Effector CD4-positive, alpha-beta T cell (primary cell): ENCODE data around the gene AGAP1.

Experiments
- DNase-seq: peaks from one replicate; pipeline ENCODE4 v3.0.0-alpha.2; 2020

Gene AGAP1

DNA sequence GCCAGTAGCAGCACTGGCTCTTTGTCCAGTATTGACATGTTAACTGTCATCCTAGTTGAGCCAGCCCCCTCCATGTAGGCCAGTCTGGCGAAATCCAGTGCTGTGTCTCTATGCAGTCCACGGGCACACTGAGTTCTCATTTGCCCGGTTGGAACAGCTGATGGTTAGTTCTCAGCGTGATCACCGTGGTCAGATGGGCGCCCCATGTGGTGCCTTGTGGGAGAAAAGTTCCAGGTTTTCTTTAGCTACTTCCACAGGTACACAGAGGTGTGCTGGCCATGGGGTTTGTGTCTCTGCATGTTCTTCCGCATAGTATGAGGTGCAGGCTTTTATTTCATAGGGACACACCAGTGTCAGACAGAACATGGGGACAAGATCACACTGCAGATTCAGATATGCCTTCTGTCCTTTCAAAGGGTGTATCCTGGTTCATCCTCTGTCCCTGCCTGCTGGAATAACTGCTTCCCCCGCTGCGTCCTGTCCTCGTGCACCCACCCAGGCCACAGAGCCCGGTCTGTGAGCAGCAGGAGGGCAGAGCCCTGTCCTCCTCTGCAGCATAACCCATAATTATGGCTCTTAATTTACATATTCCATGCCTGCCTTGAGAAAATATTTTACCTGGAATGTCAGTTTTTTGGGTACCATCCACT, 340.3 kb downstream of the AGAP1 start:
- DNase-seq: no peak

DNA sequence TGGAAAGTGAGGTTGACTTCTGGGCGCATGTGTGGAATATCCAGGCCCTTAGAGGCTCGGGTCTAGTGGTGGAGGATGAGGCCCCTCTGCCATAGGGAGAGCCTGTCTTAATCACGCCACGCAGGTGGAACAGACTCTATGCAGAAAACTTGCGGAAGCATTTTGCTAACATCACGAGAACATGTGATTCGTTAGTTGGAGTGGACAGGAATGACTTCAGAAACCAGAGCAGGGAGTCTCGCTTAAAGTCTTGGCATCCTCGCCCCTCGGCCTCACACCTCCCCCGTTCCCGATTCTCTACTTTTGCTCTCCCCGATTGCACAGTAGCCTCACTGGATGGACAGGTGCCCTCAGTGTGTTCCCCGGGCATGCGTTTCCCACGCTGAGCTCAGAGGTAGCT, 340.9 kb downstream of the AGAP1 start:
- DNase-seq: no peak

DNA sequence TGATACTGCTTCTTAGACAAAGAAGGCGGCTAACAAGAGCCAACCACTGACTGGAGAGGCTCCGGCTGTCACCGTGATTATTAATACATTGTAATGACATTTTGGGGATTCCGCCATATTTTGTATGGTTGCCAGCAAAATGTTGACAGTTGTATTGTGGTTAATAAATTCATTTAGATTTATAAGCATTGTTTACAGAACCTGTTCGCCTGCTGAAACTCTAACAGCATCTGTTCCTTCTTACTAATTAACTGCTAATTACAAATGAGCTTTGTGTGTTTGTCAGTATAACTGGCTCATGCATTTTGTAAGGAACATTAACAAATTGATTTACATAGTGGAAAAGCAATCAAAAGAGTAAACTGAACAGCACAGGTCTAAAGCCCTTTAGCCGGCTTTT, 342.0 kb downstream of the AGAP1 start:
- DNase-seq: no peak

DNA sequence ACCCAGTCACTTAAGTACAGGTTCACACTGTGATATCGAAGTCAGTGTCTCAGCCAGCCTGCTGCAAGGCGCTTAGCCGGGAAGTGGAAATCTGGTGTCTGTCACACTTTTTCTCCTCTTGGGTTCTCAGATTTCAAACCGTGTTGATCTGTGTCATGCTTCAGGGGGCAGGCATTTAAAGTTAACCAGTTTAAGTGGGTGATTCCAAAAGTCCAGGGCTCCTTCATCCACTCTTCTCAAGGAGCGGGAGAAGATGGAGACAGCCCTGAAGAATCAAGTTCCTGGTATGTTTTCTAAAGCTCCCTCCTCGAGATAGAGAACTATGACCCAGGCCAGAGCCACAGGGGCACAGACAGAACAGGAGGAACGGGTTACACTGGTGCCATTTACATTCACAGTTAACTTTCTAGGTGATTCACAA, 342.7 kb downstream of the AGAP1 start:
- no peak for DNase-seq

DNA sequence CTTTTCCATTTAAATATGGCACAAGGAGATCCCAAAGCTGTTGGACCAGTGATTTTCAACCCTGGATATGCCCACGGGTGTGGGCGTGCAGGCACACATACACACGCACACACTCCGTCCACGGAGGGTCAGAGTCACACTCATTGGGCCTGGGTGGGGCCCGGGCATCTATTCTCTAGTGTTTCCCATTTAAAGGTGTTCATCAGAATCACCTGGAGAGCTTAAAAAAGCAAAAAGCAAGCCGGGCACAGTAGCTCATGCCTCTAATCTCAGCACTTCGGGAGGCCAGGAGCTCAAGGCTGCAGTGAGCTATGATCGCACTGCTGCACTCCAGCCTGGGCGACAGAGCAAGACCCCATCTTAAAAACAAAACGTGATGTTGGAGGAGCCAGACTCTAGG, 345.4 kb downstream of the AGAP1 start:
- no peak for DNase-seq

DNA sequence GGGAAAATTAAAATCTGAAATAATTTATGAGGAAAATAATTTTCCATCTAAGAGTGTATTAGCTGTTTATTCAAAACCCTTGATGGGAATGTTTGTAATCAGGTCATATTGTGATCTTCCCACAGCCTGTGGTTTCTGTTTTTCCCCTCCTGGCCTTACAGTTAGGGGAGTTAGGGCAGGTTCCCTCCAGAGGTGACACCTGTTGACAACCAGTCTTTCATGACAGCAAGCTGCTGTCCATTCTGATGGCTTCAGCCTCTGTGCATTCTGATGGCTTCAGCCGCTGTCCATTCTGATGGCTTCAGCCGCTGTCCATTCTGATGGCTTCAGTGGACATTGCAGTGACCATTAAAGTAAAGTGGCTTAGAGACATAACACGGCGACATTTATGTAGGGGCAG, 346.1 kb downstream of the AGAP1 start:
- DNase-seq: no peak

DNA sequence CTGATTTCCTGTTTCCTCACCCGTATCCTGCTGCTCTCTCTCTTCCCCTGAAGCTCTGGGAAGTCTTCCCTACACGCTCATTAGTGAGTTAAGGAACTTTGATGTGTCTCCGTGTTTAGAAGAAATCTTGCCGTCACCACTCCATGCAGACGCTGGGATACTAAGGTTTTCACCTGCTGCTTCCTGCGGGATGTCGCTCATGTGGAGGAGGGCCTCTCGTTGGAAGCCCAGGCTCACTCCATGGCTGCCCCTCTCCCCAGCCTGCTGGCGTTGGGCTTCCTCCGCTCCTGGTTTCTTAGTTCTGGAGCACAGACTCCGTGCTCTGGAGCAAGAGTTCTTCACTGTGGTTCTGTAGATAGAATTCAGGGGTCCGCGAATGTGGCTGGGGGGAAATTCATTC, 348.0 kb downstream of the AGAP1 start:
- DNase-seq: no peak

DNA sequence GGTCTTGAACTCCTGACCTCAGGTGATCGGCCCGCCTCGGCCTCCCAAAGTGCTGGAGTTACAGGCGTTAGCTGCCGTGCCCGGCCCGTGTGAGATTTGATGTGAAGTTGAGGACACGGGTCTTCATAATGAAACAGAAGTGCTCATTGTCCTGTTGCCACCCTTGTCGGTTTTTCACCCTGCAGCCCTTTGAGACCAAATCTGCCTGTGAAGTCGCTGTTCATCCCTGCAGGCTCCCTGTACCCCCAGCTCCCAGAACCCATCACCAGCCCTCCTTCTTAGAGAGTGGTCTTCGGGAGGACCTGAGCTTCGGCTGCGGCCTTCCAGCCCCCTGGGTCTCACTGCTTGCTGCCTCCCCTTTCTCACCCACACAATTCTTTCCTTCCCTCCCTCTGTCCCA, 349.1 kb downstream of the AGAP1 start:
- no peak for DNase-seq

DNA sequence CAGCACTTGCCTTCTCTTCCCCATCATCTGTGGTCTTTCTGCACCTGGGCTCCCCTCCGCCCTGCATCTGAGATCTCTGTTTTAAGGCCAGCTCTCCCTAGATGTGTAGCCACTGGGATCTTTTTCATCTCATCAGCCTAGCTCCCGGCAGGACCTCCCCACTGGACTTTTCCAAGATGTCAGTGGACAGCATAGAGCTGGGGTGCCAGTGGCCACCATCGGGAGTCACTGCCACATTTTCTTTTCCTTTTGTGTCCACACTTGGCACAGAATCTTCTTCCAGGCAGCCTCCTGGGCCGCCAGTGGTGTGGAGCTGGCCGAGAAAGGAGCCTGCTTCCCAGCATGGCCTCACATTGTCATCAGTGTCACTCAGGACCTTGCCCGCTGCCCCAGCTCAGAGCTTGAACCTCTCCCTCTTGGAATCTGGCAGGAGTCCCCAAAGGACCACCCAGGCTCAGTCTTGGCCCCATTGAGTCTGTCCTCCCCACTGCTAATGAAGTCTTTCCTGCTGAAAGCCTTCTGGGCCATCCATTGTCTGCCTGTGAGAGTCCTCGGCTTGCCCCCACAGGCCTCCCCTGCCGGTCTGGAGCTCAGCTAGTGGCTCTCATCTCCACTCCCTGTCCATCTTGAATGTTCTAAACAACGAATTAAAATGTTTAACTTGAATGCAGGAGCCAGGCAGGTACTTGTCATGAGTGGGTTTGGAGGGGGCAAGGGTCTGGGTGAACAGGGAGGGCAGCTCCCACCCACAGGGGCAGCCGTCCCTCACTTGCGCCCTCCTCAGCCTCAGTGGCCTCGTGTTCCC, 349.9 kb downstream of the AGAP1 start:
- no peak for DNase-seq

DNA sequence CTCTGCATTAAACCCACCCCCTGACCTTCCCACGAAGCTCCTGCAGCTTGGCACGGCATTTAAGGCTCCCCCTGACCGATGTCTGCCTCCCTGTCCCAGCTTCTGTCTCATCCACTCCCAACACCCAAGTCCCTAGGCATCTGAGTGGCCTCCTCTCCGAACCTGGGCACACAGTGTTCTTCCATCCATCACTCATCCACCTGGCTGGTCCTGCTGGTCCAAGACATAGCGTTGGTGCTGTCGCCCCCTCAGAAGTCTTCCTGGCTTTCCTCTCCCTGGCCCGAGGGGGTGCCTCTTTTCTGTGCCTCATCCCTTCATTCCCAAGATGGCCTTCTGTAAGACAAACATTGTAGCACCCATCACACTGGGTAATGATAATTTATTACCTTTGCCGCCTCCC, 350.7 kb downstream of the AGAP1 start:
- no peak for DNase-seq

DNA sequence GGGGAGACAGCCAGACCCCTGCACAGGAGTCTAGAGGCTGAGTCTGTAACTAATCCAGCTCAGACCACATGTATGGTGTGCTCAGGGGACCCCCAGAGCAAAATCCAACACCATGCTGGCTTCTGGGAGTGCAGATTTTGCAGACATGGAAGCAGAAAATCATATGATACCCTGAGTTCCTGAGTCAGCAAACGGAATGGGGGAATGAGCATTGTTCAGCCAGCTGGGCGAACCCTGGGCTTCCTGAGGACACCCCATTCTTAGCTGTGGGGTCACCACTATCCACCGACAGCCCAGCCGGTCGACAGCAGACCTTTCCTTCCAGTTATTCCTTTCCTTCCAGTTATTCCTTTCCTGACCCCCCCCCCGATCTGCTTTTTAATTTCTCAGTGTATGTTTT, 351.4 kb downstream of the AGAP1 start:
- no peak for DNase-seq

DNA sequence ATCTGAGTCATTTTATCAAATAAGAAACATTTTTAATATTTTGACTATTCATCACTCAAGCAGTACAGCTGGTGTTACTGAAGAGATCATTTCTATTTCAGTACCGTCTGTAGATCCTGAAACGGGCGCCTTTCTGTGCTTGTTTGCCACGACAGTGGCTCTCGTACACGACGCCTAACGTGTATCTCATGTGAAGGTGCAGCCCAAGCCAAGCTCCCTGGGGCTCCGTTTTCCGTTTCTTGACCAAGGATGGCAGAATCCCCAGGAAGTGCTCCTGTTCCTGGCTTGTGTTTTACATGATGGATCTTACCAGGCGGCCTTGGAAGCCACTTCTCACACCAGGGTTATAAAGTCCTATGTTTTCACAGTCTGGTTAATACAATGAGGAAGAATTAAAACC, 353.7 kb downstream of the AGAP1 start:
- DNase-seq: no peak

DNA sequence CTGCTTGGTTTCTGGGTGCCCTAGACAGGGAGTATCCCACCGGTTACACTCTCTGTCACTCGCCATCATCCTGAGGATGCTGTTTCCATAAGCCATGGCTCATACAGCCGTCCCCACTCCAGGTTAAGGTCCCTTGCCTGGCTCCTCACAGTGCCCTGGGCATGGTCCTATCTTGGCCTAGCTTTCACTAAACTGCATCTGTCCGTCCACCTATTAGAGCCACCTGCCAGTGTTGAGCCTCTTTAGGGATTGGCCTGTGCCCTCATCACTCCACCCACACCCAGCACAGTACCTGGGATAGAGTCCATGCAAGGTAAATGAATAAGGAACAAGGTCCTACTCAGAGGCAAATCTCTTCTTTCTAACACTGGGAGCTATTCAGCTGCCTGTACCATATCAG, 354.2 kb downstream of the AGAP1 start:
- no peak for DNase-seq

DNA sequence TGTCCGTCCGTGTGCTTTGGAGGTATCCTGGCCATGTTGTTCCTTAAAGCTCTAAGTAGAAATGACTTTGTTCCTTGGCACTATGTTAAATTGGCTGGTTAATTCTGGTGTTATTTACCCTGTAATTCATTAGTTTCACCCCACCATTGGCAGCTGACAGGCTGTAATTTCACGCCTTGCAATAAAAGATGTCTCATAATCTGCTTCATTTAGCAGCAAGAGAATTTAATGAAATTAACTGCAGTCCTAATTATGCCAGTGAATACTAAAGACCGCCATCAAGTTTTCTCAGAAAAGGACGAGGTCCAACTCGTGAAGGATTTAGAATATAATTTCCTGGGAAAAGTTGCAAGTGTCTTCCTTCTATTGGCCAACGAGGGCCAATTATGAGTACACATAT, 355.1 kb downstream of the AGAP1 start:
- DNase-seq: no peak

DNA sequence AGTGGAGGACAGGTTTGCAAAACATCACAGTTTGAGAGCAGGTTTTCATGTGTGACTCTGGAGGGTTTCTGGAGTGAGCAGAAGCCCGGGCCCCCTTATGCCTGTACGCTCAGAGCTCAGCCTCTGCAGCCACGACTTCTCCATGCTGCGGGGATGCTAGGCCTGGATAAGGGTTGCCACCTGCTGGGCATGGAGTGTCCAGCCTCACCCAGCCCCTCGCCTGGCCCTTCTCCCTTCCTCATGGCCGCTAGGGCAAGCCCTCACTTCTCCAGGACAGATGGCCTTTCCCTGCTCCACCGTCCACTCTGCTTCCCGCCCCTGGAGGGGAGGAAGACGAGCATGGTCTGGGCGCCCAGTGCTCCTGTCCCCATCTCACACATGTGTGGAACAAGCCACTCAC, 355.6 kb downstream of the AGAP1 start:
- no peak for DNase-seq

DNA sequence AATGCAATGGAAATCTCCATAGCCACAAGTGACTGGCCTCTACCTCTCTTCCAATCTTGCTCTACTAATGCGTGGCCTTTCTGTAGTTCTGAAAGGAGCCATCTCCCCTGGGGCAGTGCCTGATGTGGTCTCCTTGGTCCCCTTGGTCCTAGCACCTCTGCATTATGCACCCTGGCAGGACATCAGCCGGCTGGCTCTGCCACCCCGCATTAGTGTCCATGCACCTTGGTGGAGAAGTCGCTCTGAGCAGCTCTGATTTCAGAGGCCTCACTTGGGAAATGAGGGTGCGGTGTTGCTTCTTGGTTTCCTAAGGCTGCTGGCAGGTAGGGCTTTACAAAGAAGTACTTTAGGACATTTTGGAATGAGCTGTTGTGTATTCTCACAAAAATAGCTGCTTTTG, 356.4 kb downstream of the AGAP1 start:
- DNase-seq: no peak

DNA sequence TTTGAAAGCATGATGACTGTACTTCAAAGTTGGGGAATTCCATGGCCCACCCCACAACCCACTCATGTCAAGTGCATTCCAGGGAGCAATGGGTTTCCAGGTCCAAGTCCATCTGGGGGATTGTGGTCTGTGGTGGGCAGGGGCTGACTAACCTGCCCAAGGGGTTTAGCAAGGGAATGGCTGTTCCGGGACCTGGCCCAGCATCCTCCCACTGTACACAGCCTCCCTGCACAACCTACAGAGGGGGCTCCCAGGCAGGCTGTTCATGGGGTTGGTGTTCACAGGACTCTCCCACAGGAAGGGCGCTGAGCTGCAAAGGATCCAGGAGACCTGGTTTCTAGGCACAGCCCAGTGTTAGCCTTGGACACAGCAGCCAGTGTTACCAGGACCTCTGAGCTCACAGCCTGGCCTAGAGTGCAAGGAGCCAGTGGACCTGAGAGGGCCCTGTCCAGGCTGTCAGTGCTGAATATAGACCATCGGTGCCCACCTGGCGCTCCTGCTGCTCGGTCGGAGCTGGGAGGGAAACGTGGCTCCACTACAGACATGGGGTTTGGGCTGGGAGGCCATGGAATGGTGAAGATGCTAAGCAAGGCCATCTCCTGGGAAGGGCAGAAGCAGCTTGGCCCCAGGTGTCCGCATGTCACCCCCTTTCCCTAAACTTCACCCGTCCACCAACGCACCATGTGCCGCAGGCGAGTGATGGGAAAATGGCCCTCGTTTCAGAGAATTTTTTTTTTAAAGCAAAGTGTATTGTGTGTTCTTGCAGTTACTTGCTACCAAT, 357.1 kb downstream of the AGAP1 start:
- DNase-seq: no peak

DNA sequence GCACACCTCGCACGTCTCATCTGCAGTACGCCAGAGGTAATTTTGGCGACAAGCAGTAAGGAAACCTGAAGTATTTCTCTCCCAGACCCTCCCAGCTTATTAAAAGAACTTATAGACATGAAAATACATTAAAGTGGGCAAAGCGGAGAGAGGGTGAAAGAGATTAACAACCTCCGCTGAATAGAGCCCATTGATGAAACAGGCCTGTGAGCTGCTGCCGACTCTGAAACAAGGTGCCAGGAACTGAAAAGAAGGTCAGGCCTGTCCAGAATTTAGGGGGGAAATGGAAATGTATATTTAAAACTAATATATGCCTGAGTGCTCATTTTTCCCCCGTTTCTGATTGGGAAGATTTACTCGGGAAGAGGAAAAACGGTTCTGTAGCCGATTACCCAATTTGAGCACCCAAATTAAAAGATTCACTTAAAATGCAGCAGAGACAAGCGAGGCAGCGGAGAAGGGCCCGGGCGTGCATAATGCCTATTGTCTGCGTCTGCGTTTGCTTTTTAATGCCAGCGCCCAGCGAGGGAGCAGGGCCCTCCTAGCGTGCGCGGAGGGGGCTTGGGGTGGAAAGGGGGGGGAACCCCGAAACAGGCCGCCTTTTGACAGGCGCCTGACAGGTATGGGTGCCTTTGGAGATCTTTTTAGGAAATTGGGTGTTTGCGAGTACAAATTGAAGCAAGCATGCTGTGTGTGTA, 358.1 kb downstream of the AGAP1 start:
- DNase-seq: no peak

DNA sequence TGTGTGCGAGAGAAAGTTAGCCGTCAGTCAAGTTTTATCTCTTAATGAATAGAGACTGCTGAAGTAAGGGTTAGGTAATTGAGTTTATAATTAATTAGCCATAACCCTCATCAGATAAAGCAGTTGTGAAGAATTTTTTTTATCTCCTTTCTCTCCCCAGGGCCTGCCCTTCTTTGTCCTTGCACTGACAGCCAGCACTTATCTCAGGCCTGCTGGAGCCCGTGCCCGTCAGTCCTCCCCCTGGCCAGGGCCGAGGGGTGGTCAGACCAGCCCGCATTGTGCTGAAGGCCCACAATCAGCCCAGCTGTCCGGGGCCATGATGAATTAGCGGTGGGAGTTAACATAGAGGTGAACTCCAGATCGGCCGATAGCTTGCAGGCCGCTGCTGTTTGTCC, 358.7 kb downstream of the AGAP1 start:
- DNase-seq: no peak

DNA sequence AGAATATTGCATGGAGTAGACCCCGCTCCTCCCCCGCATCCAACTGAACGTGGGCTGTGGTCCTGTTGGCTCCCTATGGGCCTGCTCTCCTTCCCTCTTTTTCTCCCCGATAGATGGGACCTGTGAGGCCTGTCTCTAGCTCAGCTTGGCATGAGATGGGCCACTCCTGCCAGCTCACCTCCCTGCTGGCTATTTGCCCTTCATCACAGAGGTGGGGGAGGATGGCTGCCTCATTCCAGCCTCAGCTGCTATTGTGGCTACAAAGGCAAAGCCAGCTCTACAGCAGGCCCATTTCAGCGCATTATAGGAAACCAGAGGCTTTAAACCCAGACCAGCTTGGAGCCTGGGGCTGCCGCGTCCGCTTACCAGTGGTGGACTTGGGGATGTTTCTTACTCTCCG, 360.4 kb downstream of the AGAP1 start:
- DNase-seq: no peak

DNA sequence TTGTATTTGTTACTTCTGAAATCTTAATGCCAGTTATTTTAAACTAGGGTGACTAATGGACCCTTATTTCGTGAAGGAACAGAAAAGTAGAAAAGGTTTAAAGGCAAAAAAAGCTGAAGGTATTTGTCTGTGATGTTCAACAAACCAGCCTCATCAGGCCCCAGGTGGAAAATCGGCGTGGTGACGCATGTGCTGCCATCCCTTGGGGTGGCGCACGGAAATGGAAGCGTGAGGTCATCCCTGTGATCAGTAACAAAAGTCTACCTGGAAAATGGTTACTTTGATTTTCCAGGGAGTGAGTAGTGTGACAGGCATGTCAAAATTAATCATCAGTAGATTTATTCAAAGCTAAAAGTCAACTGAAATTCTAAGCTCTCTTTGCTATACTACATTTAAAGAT, 361.2 kb downstream of the AGAP1 start:
- no peak for DNase-seq

DNA sequence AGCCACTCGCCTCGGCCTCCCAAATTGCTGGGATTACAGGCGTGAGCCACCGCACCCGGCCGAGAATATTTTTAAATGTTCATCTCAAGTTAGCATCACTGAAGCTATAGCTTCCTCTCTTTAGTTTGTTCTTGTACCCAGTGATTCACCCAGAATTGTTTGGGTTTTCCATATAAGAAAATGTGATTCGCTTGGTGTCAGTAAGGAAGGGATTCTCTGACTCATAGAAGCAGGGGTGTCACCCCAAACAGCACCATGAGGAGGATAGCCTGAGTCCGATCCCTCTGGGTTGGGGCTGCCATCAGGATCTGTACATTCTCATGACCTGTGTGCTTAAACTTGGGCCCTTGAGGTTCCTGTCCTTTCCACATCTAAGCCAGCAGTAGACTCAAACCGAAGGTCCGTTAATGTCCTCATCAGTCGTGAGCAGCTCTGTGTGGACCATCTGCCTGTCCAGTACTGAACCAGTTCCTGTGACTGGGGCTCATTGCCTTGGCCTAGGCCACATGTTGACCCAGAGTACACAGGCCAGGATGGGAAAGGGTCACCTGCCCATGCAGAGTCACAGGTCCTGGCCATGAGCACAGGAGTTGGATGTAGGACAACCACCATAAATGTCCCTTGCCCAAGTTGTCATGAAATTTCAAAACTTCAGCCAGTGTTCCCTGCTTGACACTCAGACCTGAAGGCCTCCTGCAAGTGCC, 362.5 kb downstream of the AGAP1 start:
- DNase-seq: no peak

DNA sequence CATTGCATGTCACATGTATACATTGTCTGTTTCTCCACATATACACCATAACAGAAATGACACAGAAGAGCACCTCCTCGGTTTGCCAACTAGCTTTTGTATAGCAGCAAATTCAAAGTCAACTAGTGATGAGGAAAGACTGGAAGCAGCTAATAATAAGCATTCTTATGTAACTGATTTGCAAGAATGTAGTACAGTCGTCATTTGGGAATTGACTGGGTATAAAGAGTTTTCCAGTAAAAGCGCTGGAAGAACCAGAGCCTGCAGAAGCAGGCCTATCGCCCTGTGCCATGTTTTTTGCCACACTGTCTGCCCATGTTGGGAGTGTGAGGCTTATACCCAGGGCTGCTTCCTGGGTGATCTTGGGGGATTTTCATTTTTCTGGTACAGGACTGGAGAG, 363.8 kb downstream of the AGAP1 start:
- DNase-seq: no peak
